H1 (cell line): ENCODE results near the gene EEF1AKMT1.
"Not testable (repeated sequence)": the region's sequence is repeated elsewhere in the genome, so short reads cannot be mapped to it uniquely, and the experiment has no call there.

ENCODE experiments used
- CTCF ChIP-seq, 3 experiments: IDR thresholded peaks; 1 replicate in 2 of 3; 2 replicates in 1 of 3; pipeline versions ENCODE4 v1.5.1 to v1.6.1; 2011; ENCODE audit warnings: low read length in 3 of 3, mild to moderate bottlenecking in 3 of 3, inconsistent platforms in 2 of 3, low read depth in 1 of 3, moderate library complexity in 1 of 3; ENCODE audit not compliant: insufficient read depth in 1 of 3; ENCODE audit errors: control extremely low read depth in 1 of 3
- EP300 ChIP-seq, 2 experiments: IDR thresholded peaks; 1 replicate in 1 of 2; 2 replicates in 1 of 2; pipeline ENCODE4 v1.6.1; 2011 to 2012; ENCODE audit warnings: low read depth in 2 of 2, low read length in 2 of 2, mild to moderate bottlenecking in 2 of 2, borderline replicate concordance in 1 of 2, inconsistent platforms in 1 of 2, moderate library complexity in 1 of 2
- EZH2 ChIP-seq: fragments of 200-600 bp; sonication (generic); IDR thresholded peaks from 2 replicates; pipeline ENCODE4 v1.7.1; 2012; ENCODE audit warnings: low read depth, mild to moderate bottlenecking, moderate library complexity, low read length, inconsistent platforms; ENCODE audit not compliant: severe bottlenecking
- HDAC6 ChIP-seq: IDR thresholded peaks from one replicate; pipeline ENCODE4 v1.7.1; 2012; ENCODE audit warnings: low read depth, mild to moderate bottlenecking, inconsistent platforms, low read length, moderate library complexity
- NRF1 ChIP-seq: IDR thresholded peaks from 2 replicates; pipeline ENCODE4 v1.6.1; 2011; ENCODE audit warnings: mild to moderate bottlenecking, low read depth, low read length, improper control_type of control experiment
- PHF8 ChIP-seq: fragments of 200-600 bp; sonication (generic); conservative IDR thresholded peaks from 2 replicates; pipeline ENCODE4 v1.7.1; 2012; ENCODE audit warnings: low read depth, mild to moderate bottlenecking, inconsistent platforms, low read length, moderate library complexity
- POLR2A ChIP-seq, 2 experiments: IDR thresholded peaks; 1 replicate in 1 of 2; 2 replicates in 1 of 2; pipeline ENCODE4 v1.6.1; 2011; ENCODE audit warnings: low read depth in 2 of 2, low read length in 2 of 2, mild to moderate bottlenecking in 2 of 2; ENCODE audit errors: control extremely low read depth in 1 of 2
- RBBP5 ChIP-seq: IDR thresholded peaks from 2 replicates; pipeline ENCODE4 v1.7.1; 2012; ENCODE audit warnings: low read depth, mild to moderate bottlenecking, inconsistent platforms, low read length, moderate library complexity, borderline replicate concordance
- SIN3A ChIP-seq, 2 experiments: IDR thresholded peaks in 1 of 2; conservative IDR thresholded peaks in 1 of 2; 2 replicates each; pipeline ENCODE4 v1.6.1; 2011 to 2012; ENCODE audit warnings: low read length in 2 of 2, improper control_type of control experiment in 1 of 2, low read depth in 1 of 2, mild to moderate bottlenecking in 1 of 2
- SIX5 ChIP-seq: IDR thresholded peaks from 2 replicates; pipeline ENCODE4 v1.6.1; 2011; ENCODE audit warnings: mild to moderate bottlenecking, low read depth, low read length
- TAF1 ChIP-seq: IDR thresholded peaks from 2 replicates; pipeline ENCODE4 v1.6.1; 2011; ENCODE audit warnings: mild to moderate bottlenecking, low read depth, low read length
- TBP ChIP-seq: IDR thresholded peaks from 2 replicates; pipeline ENCODE4 v1.6.1; 2011; ENCODE audit warnings: low read depth, low read length, improper control_type of control experiment

DNA sequence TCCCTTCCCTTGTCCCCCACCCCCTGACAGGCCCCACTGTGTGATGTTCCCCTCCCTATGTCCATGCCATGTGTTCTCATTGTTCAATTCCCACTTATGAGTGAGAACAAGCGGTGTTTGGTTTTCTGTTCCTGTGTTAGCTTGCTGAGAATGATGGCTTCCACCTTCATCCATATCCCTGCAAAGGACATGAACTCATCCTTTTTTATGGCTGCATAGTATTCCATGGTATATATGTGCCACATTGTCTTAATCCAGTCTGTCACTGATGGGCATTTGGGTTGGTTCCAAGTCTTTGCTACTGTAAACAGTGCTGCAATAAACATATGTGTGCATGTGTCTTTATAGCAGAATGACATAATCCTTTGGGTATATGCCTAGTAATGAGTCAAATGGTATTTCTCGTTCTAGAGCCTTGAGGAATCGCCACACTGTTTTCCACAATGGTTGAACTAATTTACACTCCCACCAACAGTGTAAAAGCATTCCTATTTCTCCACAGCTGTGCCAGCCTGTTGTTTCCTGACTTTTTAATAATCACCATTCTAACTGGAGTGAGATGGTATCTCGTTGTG, 29.8 kb downstream of the EEF1AKMT1 start:
- not testable (repeated sequence) for TF ChIP-seq CTCF (IDR thresholded peaks at IDR 0.05; ENCODE audit: control extremely low read depth in 1 of 3, insufficient read depth in 1 of 3, low read depth in 1 of 3, low read length in 3 of 3); SIX5; PHF8; SIN3A (conservative IDR thresholded peaks at IDR 0.05 in 1 of 2, IDR thresholded peaks at IDR 0.05 in 1 of 2; ENCODE audit: low read depth in 1 of 2, low read length in 2 of 2); TBP; EZH2; HDAC6; POLR2A (IDR thresholded peaks at IDR 0.05; ENCODE audit: control extremely low read depth in 1 of 2, low read depth in 2 of 2, low read length in 2 of 2); NRF1; EP300 (IDR thresholded peaks at IDR 0.05; ENCODE audit: borderline replicate concordance in 1 of 2, low read depth in 2 of 2, low read length in 2 of 2); RBBP5; TAF1
